IMR-90 (cell line): ENCODE results near the gene ZSWIM3. TPM values are rescaled to one million over a fixed set of nuclear protein-coding genes. Genes with fewer than 3 reads are reported as not detected.
A peak's percentile ranks its signal among the peaks of the same experiment; 100 is the strongest.

Experiments used
- ATAC-seq: fragments of 200-7000 bp; cut with Tn5 transposase; 2 replicates; pipeline ENCODE4 v1.9.1; 2020; ENCODE audit warnings: low read depth, mild to moderate bottlenecking, moderate library complexity
- BruUV-seq: library from RNA; stranded (reverse); fragments of 400-500 nt; replicated peaks from 2 replicates; lab custom pipeline; 2021; lab: Mats Ljungman, UMichigan
- CTCF ChIA-PET: fragments of 300-600 bp; formaldehyde crosslinking; extraction: SDS; loops from one replicate; lab custom pipeline; 2021; ENCODE audit warnings: antibody characterized with exemption; lab: Yijun Ruan, JAX
- POLR2A ChIA-PET: fragments of 300-600 bp; sonication (Branson Sonifier 250); formaldehyde crosslinking; loops from one replicate; lab custom pipeline; 2022; ENCODE audit warnings: antibody characterized with exemption; ENCODE audit not compliant: unreplicated experiment; lab: Charles Lee
- DNase-seq: peaks from one replicate; pipeline ENCODE4 v3.0.0; 2013
- H2AFZ ChIP-seq: replicated peaks from 2 replicates; pipeline ENCODE3; 2013; ENCODE audit warnings: low read length, mild to moderate bottlenecking; ENCODE audit not compliant: poor library complexity
- H2AK5ac ChIP-seq: 2 replicates; pipeline ENCODE4 v1.6.1; 2013; ENCODE audit warnings: low read depth, low read length, inconsistent platforms
- H2AK9ac ChIP-seq: replicated peaks from 2 replicates; pipeline ENCODE3; 2013; ENCODE audit warnings: mild to moderate bottlenecking, low read depth, low read length, moderate library complexity; ENCODE audit not compliant: poor library complexity
- H2BK120ac ChIP-seq: 2 replicates; pipeline ENCODE4 v1.6.1; 2013; ENCODE audit warnings: low read depth, low read length, inconsistent platforms
- H2BK15ac ChIP-seq: 3 replicates; pipeline ENCODE4 v1.6.1; 2013; ENCODE audit warnings: low read depth, low read length, inconsistent platforms
- H2BK20ac ChIP-seq: 2 replicates; pipeline ENCODE4 v1.6.1; 2013; ENCODE audit warnings: low read depth, mild to moderate bottlenecking, inconsistent platforms, low read length, moderate library complexity
- H2BK5ac ChIP-seq: 2 replicates; pipeline ENCODE4 v1.6.1; 2013; ENCODE audit warnings: mild to moderate bottlenecking, low read depth, low read length, inconsistent platforms; ENCODE audit not compliant: poor library complexity, severe bottlenecking
- H3K14ac ChIP-seq: replicated peaks from 2 replicates; pipeline ENCODE4 v1.6.1; 2013; ENCODE audit warnings: low read depth, low read length, inconsistent platforms
- H3K18ac ChIP-seq: 2 replicates; pipeline ENCODE4 v1.6.1; 2013; ENCODE audit warnings: low read depth, low read length, control low read depth
- H3K23ac ChIP-seq: 2 replicates; pipeline ENCODE4 v1.6.1; 2013; ENCODE audit warnings: low read depth, low read length, inconsistent platforms
- H3K27ac ChIP-seq: 2 replicates; pipeline ENCODE4 v1.5.1; 2013; ENCODE audit warnings: mild to moderate bottlenecking, control low read depth, low read length; ENCODE audit not compliant: insufficient read depth
- H3K27me3 ChIP-seq: 2 replicates; pipeline ENCODE4 v1.6.1; 2013; ENCODE audit warnings: low read length; ENCODE audit not compliant: control insufficient read depth, insufficient read depth
- H3K36me3 ChIP-seq: 2 replicates; pipeline ENCODE4 v1.6.1; 2013; ENCODE audit warnings: low read length, mixed read lengths; ENCODE audit not compliant: control insufficient read depth, insufficient read depth
- H3K4ac ChIP-seq: 2 replicates; pipeline ENCODE4 v1.6.1; 2013; ENCODE audit warnings: low read depth, low read length, inconsistent platforms
- H3K4me1 ChIP-seq: 2 replicates; pipeline ENCODE4 v1.6.1; 2013; ENCODE audit warnings: low read length, mixed read lengths; ENCODE audit not compliant: control insufficient read depth, insufficient read depth
- H3K4me2 ChIP-seq: 2 replicates; pipeline ENCODE4 v1.6.1; 2013; ENCODE audit warnings: low read depth, mild to moderate bottlenecking, control low read depth, low read length, moderate library complexity
- H3K4me3 ChIP-seq: 2 replicates; pipeline ENCODE4 v1.5.1; 2013; ENCODE audit warnings: low read depth, mild to moderate bottlenecking, control low read depth, low read length, moderate library complexity; ENCODE audit not compliant: insufficient read depth
- H3K56ac ChIP-seq: 2 replicates; pipeline ENCODE4 v1.6.1; 2013; ENCODE audit warnings: low read length, inconsistent platforms; ENCODE audit not compliant: insufficient read depth; ENCODE audit errors: extremely low read depth
- H3K79me1 ChIP-seq, 2 experiments: 2 replicates each; pipeline ENCODE4 v1.6.1; 2013; ENCODE audit warnings: low read length in 2 of 2, inconsistent platforms in 1 of 2, low read depth in 1 of 2
- H3K9ac ChIP-seq: 2 replicates; pipeline ENCODE4 v1.6.1; 2013; ENCODE audit warnings: low read depth, low read length, control low read depth
- H3K9me1 ChIP-seq: 2 replicates; pipeline ENCODE4 v1.6.1; 2013; ENCODE audit warnings: low read length, inconsistent platforms; ENCODE audit not compliant: insufficient read depth
- H3K9me3 ChIP-seq: 2 replicates; pipeline ENCODE4 v1.6.1; 2013; ENCODE audit warnings: low read length; ENCODE audit not compliant: control insufficient read depth, insufficient read depth
- H4K20me1 ChIP-seq: 2 replicates; pipeline ENCODE4 v1.6.1; 2013; ENCODE audit warnings: low read length, inconsistent platforms; ENCODE audit not compliant: insufficient read depth
- H4K5ac ChIP-seq: 2 replicates; pipeline ENCODE4 v1.6.1; 2013; ENCODE audit warnings: mild to moderate bottlenecking, low read depth, low read length, control low read depth
- H4K8ac ChIP-seq, 2 experiments: 2 replicates each; pipeline ENCODE4 v1.6.1; 2013; ENCODE audit warnings: low read depth in 2 of 2, low read length in 2 of 2, control low read depth in 1 of 2, inconsistent platforms in 1 of 2
- H4K91ac ChIP-seq: 2 replicates; pipeline ENCODE4 v1.6.1; 2013; ENCODE audit warnings: low read depth, low read length, inconsistent platforms; ENCODE audit not compliant: insufficient read depth
- BHLHE40 ChIP-seq: fragments of 150-350 bp; IDR thresholded peaks from 2 replicates; pipeline ENCODE4 v1.6.1; 2016; ENCODE audit warnings: mild to moderate bottlenecking, low read depth, low read length
- CHD1 ChIP-seq: IDR thresholded peaks from 2 replicates; pipeline ENCODE4 v1.6.1; 2012; ENCODE audit warnings: low read depth, low read length, improper control_type of control experiment
- FOS ChIP-seq: fragments of 150-350 bp; IDR thresholded peaks from 2 replicates; pipeline ENCODE4 v1.6.1; 2016; ENCODE audit warnings: low read depth, low read length
- NFE2L2 ChIP-seq: fragments of 150-350 bp; IDR thresholded peaks from 2 replicates; pipeline ENCODE4 v1.6.1; 2016; ENCODE audit warnings: low read depth, mild to moderate bottlenecking, low read length
- POLR2A ChIP-seq: IDR thresholded peaks from 2 replicates; pipeline ENCODE4 v1.6.1; 2012; ENCODE audit warnings: mild to moderate bottlenecking, low read depth, low read length
- RAD21 ChIP-seq: IDR thresholded peaks from 2 replicates; pipeline ENCODE4 v1.6.1; 2012; ENCODE audit warnings: low read length, improper control_type of control experiment
- RFX5 ChIP-seq: IDR thresholded peaks from 2 replicates; pipeline ENCODE4 v1.8.0; 2012; ENCODE audit warnings: low read depth, mild to moderate bottlenecking, low read length, moderate library complexity
- SMC3 ChIP-seq: fragments of 150-350 bp; IDR thresholded peaks from 2 replicates; pipeline ENCODE4 v1.6.1; 2016; ENCODE audit warnings: low read depth, mild to moderate bottlenecking, antibody characterized with exemption, low read length, moderate library complexity
- WGBS, 2 experiments: methylation state at CpG; one replicate each; pipeline versions ENCODE4 v1.1.5 to v1.1.7; 2013; ENCODE audit warnings: missing lambda C conversion rate in 2 of 2; ENCODE audit not compliant: insufficient read length in 1 of 2; ENCODE audit errors: extremely low coverage in 2 of 2; 5-methylcytosine and 5-hydroxymethylcytosine counted together
- dilution Hi-C: fragments of 300-500 bp; cut with HindIII; formaldehyde crosslinking; loops from one replicate; pipeline ENCODE4 v1.14.3; 2018; ENCODE audit warnings: low sequenced_read_pairs; ENCODE audit not compliant: unreplicated experiment
- in situ Hi-C: fragments of 300-500 bp; cut with MboI; formaldehyde crosslinking; loops from 3 replicates; pipeline ENCODE4 v1.14.3; 2019; ENCODE audit warnings: low sequenced_read_pairs, inconsistent platforms, mixed read lengths
- intact Hi-C: fragments of 100-400 bp; cut with micrococcal nuclease; formaldehyde crosslinking; loops from 2 replicates; pipeline ENCODE4 v1.10.0; 2022
- polyA plus RNA-seq, 3 experiments: library from polyadenylated mRNA; depleted of rRNA; stranded (reverse); fragments of >200 nt; gene quantifications; 2 replicates each; pipeline ENCODE4 v1.2.3, GENCODE V29; 2012; ENCODE audit warnings: low replicate concordance in 1 of 3
- total RNA-seq: library from RNA; depleted of rRNA; stranded (reverse); fragments of >200 nt; gene quantifications from 2 replicates; pipeline ENCODE4 v1.2.3, GENCODE V29; 2012
- TF ChIP-seq, protein P1 (sequence below): fragments of 150-350 bp; IDR thresholded peaks from 2 replicates; pipeline ENCODE4 v1.6.1; 2016; ENCODE audit warnings: low read depth, mild to moderate bottlenecking, low read length, moderate library complexity, borderline replicate concordance
- TF ChIP-seq, protein P2 (sequence below): conservative IDR thresholded peaks from 2 replicates; pipeline ENCODE4 v1.5.1; 2012; ENCODE audit warnings: mild to moderate bottlenecking, low read depth, low read length, improper control_type of control experiment

The ZSWIM3 gene
- total and polyA plus RNA-seq, 2 of the 4 experiments (the other 2 are of a cell fraction): 3.3 to 8.6 TPM

DNA sequence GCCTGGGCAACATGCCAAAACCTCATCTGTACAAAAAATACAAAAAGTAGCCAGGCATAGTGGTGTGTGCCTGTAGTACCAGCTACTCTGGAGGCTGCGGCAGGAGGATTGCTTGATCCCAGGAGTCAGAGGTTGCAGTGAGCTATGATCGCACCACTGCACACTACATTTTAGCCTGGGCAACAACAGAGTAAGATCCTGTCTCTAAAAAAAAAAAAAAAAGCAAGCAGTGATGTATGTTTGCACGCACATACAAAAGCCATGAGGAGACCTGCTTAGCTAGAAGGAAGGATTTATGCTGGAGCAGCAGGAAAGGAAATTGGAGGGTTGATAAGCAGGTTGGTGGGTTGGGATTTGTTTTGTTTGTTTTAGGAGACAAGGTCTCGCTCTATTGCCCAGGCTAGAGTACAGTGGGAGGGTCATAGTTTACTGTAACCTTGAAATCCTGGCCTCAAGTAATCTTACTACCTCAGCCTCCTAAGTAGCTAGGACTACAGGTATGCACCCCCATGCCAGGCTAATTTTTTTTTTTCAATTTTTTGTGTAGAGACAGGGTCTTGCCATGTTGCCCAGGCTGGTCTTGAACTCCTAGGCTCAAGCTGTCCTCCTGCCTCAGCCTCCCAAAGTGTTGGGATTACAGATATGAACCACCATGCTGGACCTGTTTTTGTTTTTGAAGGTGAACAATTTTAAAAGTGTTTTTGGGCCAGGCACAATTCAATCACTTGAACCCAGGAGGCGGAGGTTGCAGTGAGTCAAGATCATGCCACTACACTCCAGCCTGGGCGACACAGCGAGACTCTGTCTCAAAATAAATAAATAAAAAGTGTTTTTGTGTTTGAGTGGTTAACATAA lies 4.0 kb downstream of the ZSWIM3 start:
- intact Hi-C loops: no loop called here
- Histone ChIP-seq H3K9me3 (no peaks in the 10 kb centered on the region), H4K20me1 (no peaks in the 10 kb centered on the region), H3K36me3 (no peaks in the 10 kb centered on the region), H3K56ac (no peak overlapping the region), H2AK5ac (peak overlapping the region; percentile 29; the same call in 1 of the 2 replicates), H3K18ac (no peak overlapping the region), H3K4me2 (no peak overlapping the region), H4K5ac (no peak overlapping the region), H2BK20ac (no peak overlapping the region), H2AFZ (no peak overlapping the region), H4K91ac (no peak overlapping the region), H3K9ac (no peak overlapping the region), H2BK120ac (no peak overlapping the region), H3K23ac (no peak overlapping the region), H3K4me3 (no peak overlapping the region), H3K27me3 (no peaks in the 10 kb centered on the region), H4K8ac (no peak overlapping the region), H2BK5ac (no peak overlapping the region), H3K4me1 (peaks cover 4% of the 10 kb centered on the region; the same call in 1 of the 2 replicates), H2AK9ac (no peak overlapping the region), H3K9me1 (peaks cover 3% of the 10 kb centered on the region; the same call in 1 of the 2 replicates), H3K14ac (no peak overlapping the region), H3K79me1 (peaks cover 21 to 42% of the 10 kb centered on the region in 2 experiments), H3K27ac (no peak overlapping the region), H2BK15ac (no peak overlapping the region), H3K4ac (no peak overlapping the region)
- in situ Hi-C loops: no loop called here
- DNase-seq: no peak
- dilution Hi-C loops: no loop called here
- TF ChIP-seq BHLHE40: no peak
- TF ChIP-seq, protein P1, sequence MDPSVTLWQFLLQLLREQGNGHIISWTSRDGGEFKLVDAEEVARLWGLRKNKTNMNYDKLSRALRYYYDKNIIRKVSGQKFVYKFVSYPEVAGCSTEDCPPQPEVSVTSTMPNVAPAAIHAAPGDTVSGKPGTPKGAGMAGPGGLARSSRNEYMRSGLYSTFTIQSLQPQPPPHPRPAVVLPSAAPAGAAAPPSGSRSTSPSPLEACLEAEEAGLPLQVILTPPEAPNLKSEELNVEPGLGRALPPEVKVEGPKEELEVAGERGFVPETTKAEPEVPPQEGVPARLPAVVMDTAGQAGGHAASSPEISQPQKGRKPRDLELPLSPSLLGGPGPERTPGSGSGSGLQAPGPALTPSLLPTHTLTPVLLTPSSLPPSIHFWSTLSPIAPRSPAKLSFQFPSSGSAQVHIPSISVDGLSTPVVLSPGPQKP: no peak
- TF ChIP-seq FOS: no peak
- no peak for TF ChIP-seq SMC3
- TF ChIP-seq, protein P2, sequence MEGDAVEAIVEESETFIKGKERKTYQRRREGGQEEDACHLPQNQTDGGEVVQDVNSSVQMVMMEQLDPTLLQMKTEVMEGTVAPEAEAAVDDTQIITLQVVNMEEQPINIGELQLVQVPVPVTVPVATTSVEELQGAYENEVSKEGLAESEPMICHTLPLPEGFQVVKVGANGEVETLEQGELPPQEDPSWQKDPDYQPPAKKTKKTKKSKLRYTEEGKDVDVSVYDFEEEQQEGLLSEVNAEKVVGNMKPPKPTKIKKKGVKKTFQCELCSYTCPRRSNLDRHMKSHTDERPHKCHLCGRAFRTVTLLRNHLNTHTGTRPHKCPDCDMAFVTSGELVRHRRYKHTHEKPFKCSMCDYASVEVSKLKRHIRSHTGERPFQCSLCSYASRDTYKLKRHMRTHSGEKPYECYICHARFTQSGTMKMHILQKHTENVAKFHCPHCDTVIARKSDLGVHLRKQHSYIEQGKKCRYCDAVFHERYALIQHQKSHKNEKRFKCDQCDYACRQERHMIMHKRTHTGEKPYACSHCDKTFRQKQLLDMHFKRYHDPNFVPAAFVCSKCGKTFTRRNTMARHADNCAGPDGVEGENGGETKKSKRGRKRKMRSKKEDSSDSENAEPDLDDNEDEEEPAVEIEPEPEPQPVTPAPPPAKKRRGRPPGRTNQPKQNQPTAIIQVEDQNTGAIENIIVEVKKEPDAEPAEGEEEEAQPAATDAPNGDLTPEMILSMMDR: no peak
- no peak for TF ChIP-seq POLR2A
- no peak for TF ChIP-seq RFX5
- TF ChIP-seq RAD21: no peak
- TF ChIP-seq NFE2L2: no peak
- no peak for TF ChIP-seq CHD1
- ChIA-PET CTCF (no interaction called here), POLR2A (no interaction called here)
- WGBS, 2 experiments: no CpG with 5 or more reads among the region's 7 CpGs
- no peak for ATAC-seq
- no TSS peak for BruUV-seq
